Natural killer cell (primary cell): ENCODE data around the gene ECM1. TPM values are rescaled to one million over a fixed set of nuclear protein-coding genes. Genes with fewer than 3 reads are reported as not detected.

ENCODE experiments used
- ATAC-seq, 3 donors: fragments of 150-1000 bp in 2 of 3; fragments of 200-7000 bp in 1 of 3; cut with Tn5 transposase; 1 replicate in 1 of 3; 2 replicates in 2 of 3; pipeline ENCODE4 v1.10.0; 2021; ENCODE audit warnings: mild to moderate bottlenecking in 2 of 3, moderate library complexity in 2 of 3
- DNase-seq, 2 donors: peaks; one replicate each; pipeline versions ENCODE4 v3.0.0 to v3.0.0-alpha.2; 2013 to 2021; ENCODE audit warnings: mixed read lengths in 1 of 2
- H3K27ac ChIP-seq: one replicate; pipeline ENCODE4 v1.5.1; 2013; ENCODE audit warnings: mild to moderate bottlenecking, low read length
- H3K27me3 ChIP-seq: one replicate; pipeline ENCODE4 v1.6.1; 2013; ENCODE audit warnings: low read length; ENCODE audit not compliant: control insufficient read depth, insufficient read depth
- H3K36me3 ChIP-seq: one replicate; pipeline ENCODE4 v1.6.1; 2013; ENCODE audit warnings: low read length; ENCODE audit not compliant: control insufficient read depth, insufficient read depth
- H3K4me1 ChIP-seq: one replicate; pipeline ENCODE4 v1.6.1; 2013; ENCODE audit warnings: low read length; ENCODE audit not compliant: control insufficient read depth, insufficient read depth
- H3K4me3 ChIP-seq: one replicate; pipeline ENCODE4 v1.5.1; 2013; ENCODE audit warnings: low read length
- H3K9me3 ChIP-seq: one replicate; pipeline ENCODE4 v1.6.1; 2013; ENCODE audit warnings: low read length; ENCODE audit not compliant: control insufficient read depth, insufficient read depth
- H3K27ac Mint-ChIP-seq, 2 donors: one replicate each; pipeline ENCODE4 v1.8.0; 2022; ENCODE audit warnings: mild to moderate bottlenecking in 2 of 2, mixed read lengths in 2 of 2, moderate library complexity in 1 of 2
- H3K27me3 Mint-ChIP-seq, 2 donors: one replicate each; pipeline ENCODE4 v1.8.0; 2022; ENCODE audit warnings: low read depth in 2 of 2, mixed read lengths in 2 of 2
- H3K36me3 Mint-ChIP-seq: one replicate; pipeline ENCODE4 v1.8.0; 2022; ENCODE audit warnings: mixed read lengths
- H3K4me1 Mint-ChIP-seq, 2 donors: one replicate each; pipeline ENCODE4 v1.8.0; 2022; ENCODE audit warnings: mixed read lengths in 2 of 2
- H3K4me3 Mint-ChIP-seq: one replicate; pipeline ENCODE4 v1.8.0; 2022; ENCODE audit warnings: mild to moderate bottlenecking, moderate library complexity, mixed read lengths
- H3K9me3 Mint-ChIP-seq, 2 donors: one replicate each; pipeline ENCODE4 v1.8.0; 2022; ENCODE audit warnings: mixed read lengths in 2 of 2
- WGBS: methylation state at CpG from one replicate; pipeline ENCODE4 v1.1.7; 2013; ENCODE audit warnings: missing lambda C conversion rate; ENCODE audit not compliant: insufficient coverage; 5-methylcytosine and 5-hydroxymethylcytosine counted together
- intact Hi-C: fragments of 100-400 bp; cut with micrococcal nuclease; formaldehyde crosslinking; loops from one replicate; pipeline ENCODE4 v1.14.2; 2022
- total RNA-seq, 4 donors: library from RNA; stranded (reverse); fragments of 120-200 nt in 1 of 4; gene quantifications; one replicate each; pipeline versions ENCODE4 v1.2.3 to v1.2.4, GENCODE V29; 2013 to 2022
- TF ChIP-seq, protein P1 (sequence below): fragments of 200-600 bp; IDR thresholded peaks from one replicate; pipeline ENCODE4 v1.8.0; 2022; ENCODE audit warnings: antibody characterized with exemption

Gene ECM1
- total RNA-seq, 3 donors from 2014 or later (not counting 1 experiment from before 2014, with no cell fraction given): 0.42 to 0.43 TPM; not detected in 1

DNA sequence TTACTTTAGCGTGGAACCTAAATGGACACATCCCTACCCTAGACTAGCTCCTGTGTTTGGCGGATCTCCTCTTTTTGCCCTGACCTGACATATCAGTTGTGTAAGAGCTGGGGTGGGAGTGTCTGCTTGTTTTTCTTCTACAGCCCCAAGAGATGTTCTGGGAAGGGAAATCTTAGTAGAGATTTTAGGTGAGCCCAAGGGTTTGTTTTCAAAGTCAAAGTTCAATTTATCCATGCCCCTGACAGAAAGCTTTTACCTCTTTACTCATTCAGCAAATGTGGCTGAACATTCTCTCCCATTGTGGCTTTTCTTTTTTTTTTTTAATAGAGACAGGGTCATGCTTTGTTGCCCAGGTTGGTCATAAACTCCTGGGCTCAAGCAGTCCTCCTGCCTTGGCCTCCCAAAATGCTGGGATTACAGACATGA is 28.0 kb upstream of the ECM1 start:
- no peak overlapping the region for H3K4me3 ChIP-seq
- no peak for DNase-seq
- no peaks in the 10 kb centered on the region for H3K36me3 ChIP-seq
- H3K4me1 Mint-ChIP-seq: peaks cover 0 to 5% of the 10 kb centered on the region in 2 donors
- H3K27me3 ChIP-seq: no peaks in the 10 kb centered on the region
- TF ChIP-seq, protein P1, sequence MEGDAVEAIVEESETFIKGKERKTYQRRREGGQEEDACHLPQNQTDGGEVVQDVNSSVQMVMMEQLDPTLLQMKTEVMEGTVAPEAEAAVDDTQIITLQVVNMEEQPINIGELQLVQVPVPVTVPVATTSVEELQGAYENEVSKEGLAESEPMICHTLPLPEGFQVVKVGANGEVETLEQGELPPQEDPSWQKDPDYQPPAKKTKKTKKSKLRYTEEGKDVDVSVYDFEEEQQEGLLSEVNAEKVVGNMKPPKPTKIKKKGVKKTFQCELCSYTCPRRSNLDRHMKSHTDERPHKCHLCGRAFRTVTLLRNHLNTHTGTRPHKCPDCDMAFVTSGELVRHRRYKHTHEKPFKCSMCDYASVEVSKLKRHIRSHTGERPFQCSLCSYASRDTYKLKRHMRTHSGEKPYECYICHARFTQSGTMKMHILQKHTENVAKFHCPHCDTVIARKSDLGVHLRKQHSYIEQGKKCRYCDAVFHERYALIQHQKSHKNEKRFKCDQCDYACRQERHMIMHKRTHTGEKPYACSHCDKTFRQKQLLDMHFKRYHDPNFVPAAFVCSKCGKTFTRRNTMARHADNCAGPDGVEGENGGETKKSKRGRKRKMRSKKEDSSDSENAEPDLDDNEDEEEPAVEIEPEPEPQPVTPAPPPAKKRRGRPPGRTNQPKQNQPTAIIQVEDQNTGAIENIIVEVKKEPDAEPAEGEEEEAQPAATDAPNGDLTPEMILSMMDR: no peak
- H3K9me3 Mint-ChIP-seq: no peaks in the 10 kb centered on the region
- no CpG with 5 or more reads among the region's 2 CpGs for WGBS
- no peaks in the 10 kb centered on the region for H3K4me1 ChIP-seq
- H3K4me3 Mint-ChIP-seq: no peak overlapping the region
- no peaks in the 10 kb centered on the region for H3K9me3 ChIP-seq
- H3K27me3 Mint-ChIP-seq: no peaks in the 10 kb centered on the region
- no peak overlapping the region for H3K27ac ChIP-seq
- no peak overlapping the region for H3K27ac Mint-ChIP-seq
- intact Hi-C loops: no loop called here
- no peak for ATAC-seq
- H3K36me3 Mint-ChIP-seq: no peaks in the 10 kb centered on the region

DNA sequence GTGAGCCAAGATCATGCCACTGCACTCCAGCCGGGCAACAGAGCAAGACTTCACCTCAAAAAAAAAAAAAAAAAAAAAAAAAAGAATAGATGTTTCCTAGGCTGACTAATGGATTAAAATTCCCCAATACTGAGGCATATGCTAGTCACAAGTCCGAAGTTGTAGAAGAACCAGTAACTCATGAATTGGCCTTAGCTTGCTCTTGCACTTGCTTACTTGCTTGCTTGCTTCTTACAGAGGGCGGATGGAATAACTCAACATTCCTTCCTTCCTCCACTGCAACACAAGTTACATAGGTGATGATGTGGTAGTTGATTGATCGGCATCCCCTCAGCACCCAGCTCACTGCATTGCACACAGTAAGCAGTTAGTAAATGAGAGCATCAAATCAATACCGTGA is 23.5 kb upstream of the ECM1 start:
- H3K4me1 ChIP-seq: peaks cover 10% of the 10 kb centered on the region
- no peaks in the 10 kb centered on the region for H3K9me3 ChIP-seq
- H3K4me3 ChIP-seq: no peak overlapping the region
- H3K4me1 Mint-ChIP-seq: peaks cover 24 to 26% of the 10 kb centered on the region in 2 donors
- intact Hi-C loops: no loop called here
- H3K36me3 ChIP-seq: peaks cover 6% of the 10 kb centered on the region
- WGBS: 96% methylated on average over 4 of the region's 5 CpGs
- H3K36me3 Mint-ChIP-seq: peaks cover 7% of the 10 kb centered on the region
- ATAC-seq (no peak), DNase-seq (no peak)
- H3K27ac Mint-ChIP-seq: no peak overlapping the region
- no peak overlapping the region for H3K27ac ChIP-seq
- H3K27me3 ChIP-seq: no peaks in the 10 kb centered on the region
- no peak overlapping the region for H3K4me3 Mint-ChIP-seq
- H3K27me3 Mint-ChIP-seq: no peaks in the 10 kb centered on the region
- TF ChIP-seq, protein P1: no peak
- no peaks in the 10 kb centered on the region for H3K9me3 Mint-ChIP-seq

DNA sequence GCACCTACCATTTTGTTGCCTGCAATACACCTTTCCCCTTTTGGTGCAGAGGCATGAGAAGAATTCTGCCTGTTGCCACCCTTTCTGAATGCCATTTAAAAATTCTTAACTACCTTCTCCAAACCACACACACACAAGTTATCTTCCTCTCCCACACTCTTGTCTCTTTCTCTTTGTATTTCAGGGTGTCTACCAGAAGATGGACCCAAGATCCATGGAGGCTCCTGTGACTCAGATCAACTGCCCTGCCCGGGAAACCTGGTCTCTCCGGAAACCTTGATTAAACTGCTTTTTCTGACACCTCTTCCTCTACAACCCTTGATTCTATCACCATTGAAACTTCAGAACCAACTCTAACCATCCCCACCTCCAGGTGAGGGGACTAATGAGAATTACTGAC is 23.0 kb upstream of the ECM1 start:
- Mint-ChIP-seq H3K27ac (no peak overlapping the region), H3K4me3 (peak overlapping the region; percentile 60), H3K9me3 (no peaks in the 10 kb centered on the region), H3K27me3 (no peaks in the 10 kb centered on the region), H3K4me1 (peaks cover 24 to 26% of the 10 kb centered on the region in 2 donors), H3K36me3 (peaks cover 8% of the 10 kb centered on the region)
- peaks cover 7% of the 10 kb centered on the region for H3K36me3 ChIP-seq
- DNase-seq: no peak
- TF ChIP-seq, protein P1: no peak
- H3K27me3 ChIP-seq: no peaks in the 10 kb centered on the region
- WGBS: 69% methylated on average over 2 of the region's 2 CpGs
- intact Hi-C loops: no loop called here
- peaks cover 10% of the 10 kb centered on the region for H3K4me1 ChIP-seq
- no peak overlapping the region for H3K27ac ChIP-seq
- ATAC-seq: no peak
- no peaks in the 10 kb centered on the region for H3K9me3 ChIP-seq
- H3K4me3 ChIP-seq: no peak overlapping the region
